ENCODE results near the gene FN3K.

Gene FN3K

DNA sequence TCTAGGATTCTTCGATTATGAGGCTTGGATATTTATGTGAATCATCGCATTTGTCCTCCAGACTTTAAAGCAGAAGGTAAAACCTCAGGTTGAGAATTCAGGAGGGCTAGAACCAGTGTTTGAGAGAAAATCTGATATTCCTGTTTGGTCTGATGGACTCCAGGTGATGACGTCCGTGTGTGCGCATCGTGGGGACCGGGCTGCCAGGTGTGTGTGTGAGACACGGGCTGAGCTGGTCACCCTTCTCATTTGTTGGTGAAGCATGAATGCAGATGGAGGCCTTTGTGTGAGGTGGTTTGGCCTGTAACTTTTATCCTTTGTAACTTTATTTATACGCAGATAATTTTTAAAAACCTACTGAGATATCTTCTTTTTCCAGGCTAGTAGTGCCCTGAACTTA lies 61.6 kb downstream of the FN3K start:
- DNase-seq = no peak

DNA sequence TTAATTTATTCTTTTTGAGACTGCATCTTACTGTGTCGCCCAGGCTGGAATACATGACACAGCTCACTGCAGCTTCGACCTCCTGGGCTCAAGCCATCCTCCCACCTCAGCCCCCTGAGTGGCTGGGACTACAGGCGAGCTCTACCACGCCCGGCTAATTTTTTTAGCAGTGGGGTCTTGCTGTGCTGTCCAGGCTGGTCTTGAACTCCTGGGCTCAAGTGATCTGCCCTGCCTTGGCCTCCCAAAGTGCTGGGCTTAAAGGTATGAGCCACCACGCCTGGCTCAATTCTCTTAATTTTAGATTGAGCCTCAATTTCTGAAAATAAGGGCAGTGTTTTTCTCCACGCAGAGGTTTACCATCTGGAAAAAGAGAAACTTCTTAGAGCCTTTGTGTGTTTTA lies 63.3 kb downstream of the FN3K start:
- no peak for DNase-seq

GRCh38 chr17:82799591-82799990 lies 64.2 kb downstream of the FN3K start:
- no peak for DNase-seq

All from Kasumi-1 (cell line).